ENCODE measurements around the gene SLC8B1. TPM values are rescaled to one million over a fixed set of nuclear protein-coding genes. Genes with fewer than 3 reads are reported as not detected.

SLC8B1 gene
- total RNA-seq, 6 experiments from 2014 or later, result 12.6 to 32.7 (median 21.5) TPM

DNA sequence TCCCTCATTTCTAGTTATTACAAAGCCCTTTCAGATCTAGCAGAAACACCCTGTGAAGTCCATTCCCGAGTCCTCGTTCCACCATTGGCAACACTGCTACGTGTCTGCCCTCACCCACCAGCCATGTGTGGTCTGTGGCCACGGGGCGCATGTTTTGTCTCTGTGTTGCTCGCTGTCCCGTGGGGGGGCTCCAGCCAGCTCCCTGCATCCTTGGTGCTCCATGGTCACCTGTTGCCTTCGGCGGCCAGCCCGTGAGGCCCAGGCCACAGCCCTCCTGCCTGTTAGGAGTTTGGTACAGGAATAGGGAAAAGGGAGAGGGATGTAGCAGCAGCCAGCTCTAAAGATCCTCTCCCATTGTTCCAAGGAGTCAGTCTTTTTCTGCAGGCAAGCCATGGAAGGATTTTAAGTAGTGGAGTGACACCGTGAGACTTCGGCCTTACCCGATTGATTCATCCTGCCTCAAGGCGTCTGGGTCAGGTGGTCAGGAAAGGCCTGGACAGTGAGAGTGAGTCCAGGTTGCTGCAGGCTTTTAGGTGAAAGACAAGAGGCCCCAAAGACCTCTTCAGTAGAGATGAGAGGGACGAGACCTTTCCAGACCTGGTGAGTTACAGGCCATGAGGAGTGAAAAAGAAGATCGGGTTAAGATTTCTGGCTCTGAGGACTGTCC, 83.4 kb downstream of the SLC8B1 start:
- H3K27me3 ChIP-seq, result no peaks in the 10 kb centered on the region
- H3K27ac ChIP-seq, result no peak overlapping the region
- 86% methylated on average over 10 of the region's 16 CpGs for WGBS (ENCODE audit: insufficient coverage, low coverage, low lambda C conversion rate, missing lambda C conversion rate)
- H3K4me3 ChIP-seq, result no peak overlapping the region
- H3K9me3 ChIP-seq, result no peaks in the 10 kb centered on the region
- DNase-seq, result peak in 1 of 3 donors; percentile 45
- TF ChIP-seq, protein P1, sequence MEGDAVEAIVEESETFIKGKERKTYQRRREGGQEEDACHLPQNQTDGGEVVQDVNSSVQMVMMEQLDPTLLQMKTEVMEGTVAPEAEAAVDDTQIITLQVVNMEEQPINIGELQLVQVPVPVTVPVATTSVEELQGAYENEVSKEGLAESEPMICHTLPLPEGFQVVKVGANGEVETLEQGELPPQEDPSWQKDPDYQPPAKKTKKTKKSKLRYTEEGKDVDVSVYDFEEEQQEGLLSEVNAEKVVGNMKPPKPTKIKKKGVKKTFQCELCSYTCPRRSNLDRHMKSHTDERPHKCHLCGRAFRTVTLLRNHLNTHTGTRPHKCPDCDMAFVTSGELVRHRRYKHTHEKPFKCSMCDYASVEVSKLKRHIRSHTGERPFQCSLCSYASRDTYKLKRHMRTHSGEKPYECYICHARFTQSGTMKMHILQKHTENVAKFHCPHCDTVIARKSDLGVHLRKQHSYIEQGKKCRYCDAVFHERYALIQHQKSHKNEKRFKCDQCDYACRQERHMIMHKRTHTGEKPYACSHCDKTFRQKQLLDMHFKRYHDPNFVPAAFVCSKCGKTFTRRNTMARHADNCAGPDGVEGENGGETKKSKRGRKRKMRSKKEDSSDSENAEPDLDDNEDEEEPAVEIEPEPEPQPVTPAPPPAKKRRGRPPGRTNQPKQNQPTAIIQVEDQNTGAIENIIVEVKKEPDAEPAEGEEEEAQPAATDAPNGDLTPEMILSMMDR (IDR thresholded peaks at IDR 0.05), result no peak
- TF ChIP-seq POLR2A (IDR thresholded peaks at IDR 0.05), result no peak
- intact Hi-C loops (cut with DNase I), result no loop called here
- H3K36me3 ChIP-seq, result peaks cover 0 to 8% (median 2%) of the 10 kb centered on the region in 4 donors
- no peak for ATAC-seq
- peaks cover 0 to 15% (median 4%) of the 10 kb centered on the region in 4 donors for H3K4me1 ChIP-seq

DNA sequence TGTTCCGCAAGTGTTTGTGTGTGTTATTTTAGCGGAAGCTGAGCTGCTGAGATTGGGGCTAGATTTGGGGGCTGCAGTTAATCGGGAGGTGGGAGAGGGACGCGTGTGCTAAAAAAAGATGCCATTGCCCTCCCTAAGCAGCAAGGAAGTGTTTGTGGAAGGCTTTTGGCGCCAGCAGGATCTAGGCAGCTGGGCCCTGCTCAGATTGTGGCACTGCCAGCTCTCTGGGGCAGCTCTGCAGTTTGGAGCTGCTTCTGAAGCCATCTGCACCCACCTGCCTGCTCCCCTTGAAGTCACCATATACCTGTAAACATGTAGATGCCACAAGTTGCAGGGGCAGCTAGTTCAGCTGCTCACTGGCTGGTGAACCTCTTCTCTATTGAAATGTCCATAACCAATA, 84.9 kb downstream of the SLC8B1 start:
- intact Hi-C loops (cut with DNase I), result no loop called here
- Histone ChIP-seq H3K36me3 (peaks cover 0 to 8% (median 2%) of the 10 kb centered on the region in 4 donors), H3K27me3 (no peaks in the 10 kb centered on the region), H3K4me3 (no peak overlapping the region), H3K27ac (no peak overlapping the region), H3K4me1 (peaks cover 0 to 22% (median 11%) of the 10 kb centered on the region in 4 donors), H3K9me3 (no peaks in the 10 kb centered on the region)
- ATAC-seq, result no peak
- WGBS (ENCODE audit: insufficient coverage, low coverage, low lambda C conversion rate, missing lambda C conversion rate), result 97% methylated on average over 5 of the region's 6 CpGs
- no peak for DNase-seq
- no peak for TF ChIP-seq POLR2A (IDR thresholded peaks at IDR 0.05)
- TF ChIP-seq, protein P1 (IDR thresholded peaks at IDR 0.05), result no peak

DNA sequence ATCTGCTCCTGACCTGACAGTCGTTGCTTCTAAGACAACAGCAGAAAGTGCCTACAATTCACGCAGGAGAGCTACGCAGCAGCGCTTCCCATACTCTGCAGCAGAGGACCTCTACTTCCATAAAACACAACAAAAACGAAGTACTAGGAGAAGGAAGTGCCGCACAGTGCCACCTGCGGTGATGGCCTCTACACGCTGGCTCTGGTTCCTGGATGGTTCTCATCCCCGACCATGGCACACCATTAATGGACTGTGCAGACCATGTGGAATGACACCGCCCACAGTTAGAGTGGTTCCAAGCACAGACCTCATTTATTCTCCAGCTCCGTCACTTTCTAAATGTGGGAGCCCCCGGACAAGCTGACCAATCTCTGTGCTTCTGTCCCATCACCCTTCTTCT, 85.4 kb downstream of the SLC8B1 start:
- H3K36me3 ChIP-seq, result peaks cover 0 to 8% (median 2%) of the 10 kb centered on the region in 4 donors
- H3K27ac ChIP-seq, result no peak overlapping the region
- no peak for TF ChIP-seq POLR2A (IDR thresholded peaks at IDR 0.05)
- TF ChIP-seq, protein P1 (IDR thresholded peaks at IDR 0.05), result no peak
- ATAC-seq (no peak), DNase-seq (no peak)
- intact Hi-C loops (cut with DNase I), result no loop called here
- whole genome bisulfite sequencing (ENCODE audit: insufficient coverage, low coverage, low lambda C conversion rate, missing lambda C conversion rate), result 92% methylated on average over 7 of the region's 12 CpGs
- peaks cover 3 to 27% (median 14%) of the 10 kb centered on the region in 4 donors for H3K4me1 ChIP-seq
- H3K9me3 ChIP-seq, result no peaks in the 10 kb centered on the region
- no peaks in the 10 kb centered on the region for H3K27me3 ChIP-seq
- no peak overlapping the region for H3K4me3 ChIP-seq

DNA sequence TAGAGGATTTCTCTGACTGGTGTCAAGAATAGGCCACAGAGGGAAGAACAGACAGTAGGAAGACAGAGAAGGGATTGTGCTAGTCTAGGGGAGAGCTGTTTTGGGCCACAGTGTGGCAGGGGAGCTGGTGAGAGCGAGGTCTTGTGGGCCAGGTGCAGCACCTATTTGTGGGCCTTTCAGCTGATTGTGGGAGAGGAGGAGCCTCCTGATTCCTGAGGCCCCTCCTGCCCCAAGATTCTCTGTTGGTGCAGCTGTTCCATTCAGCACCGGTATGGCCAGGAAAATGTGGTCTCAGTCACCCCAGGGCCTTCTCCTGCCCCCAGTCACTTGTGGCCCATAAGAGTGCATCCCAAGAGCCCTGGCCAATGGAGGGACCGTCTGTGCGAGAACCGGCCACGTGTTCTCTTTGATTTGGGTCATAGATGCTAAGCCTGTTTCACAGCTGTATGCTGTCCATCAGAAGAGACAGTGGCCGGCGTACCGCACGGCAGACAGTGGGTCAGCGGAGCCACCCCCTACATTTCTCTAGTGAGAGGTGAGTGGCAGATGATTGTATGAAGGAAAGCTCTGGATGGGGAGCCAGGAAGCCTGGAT, 86.0 kb downstream of the SLC8B1 start:
- intact Hi-C loops (cut with DNase I), result no loop called here
- peak in 1 of 3 donors; percentile 5 for DNase-seq
- no peaks in the 10 kb centered on the region for H3K27me3 ChIP-seq
- H3K9me3 ChIP-seq, result no peaks in the 10 kb centered on the region
- no peak for TF ChIP-seq POLR2A (IDR thresholded peaks at IDR 0.05)
- TF ChIP-seq, protein P1 (IDR thresholded peaks at IDR 0.05), result no peak
- no peak overlapping the region for H3K27ac ChIP-seq
- peaks cover 0 to 8% (median 2%) of the 10 kb centered on the region in 4 donors for H3K36me3 ChIP-seq
- no peak for ATAC-seq
- H3K4me3 ChIP-seq, result no peak overlapping the region
- peaks cover 3 to 33% (median 17%) of the 10 kb centered on the region in 4 donors for H3K4me1 ChIP-seq
- WGBS (ENCODE audit: insufficient coverage, low coverage, low lambda C conversion rate, missing lambda C conversion rate), result 97% methylated on average over 5 of the region's 11 CpGs

Small RNAs within 50 kb of the gene (microRNA-seq; reads per million reads assigned to microRNA genes)
- gene MIR6762, result 0.58 to 0.64 reads per million in 2 donors

Small RNAs within 50 kb of the gene (small RNA-seq; reads per million reads assigned to genes)
- 0 reads per million in 2 experiments for gene MIR6762

Other genes with a start within 250 kb of the SLC8B1 start
- gene RASAL1, start 199.3 kb downstream of the SLC8B1 start, total RNA-seq, result under 1 TPM in 4 of 6 experiments, not detected in 2; 0.10 to 0.24 (median 0.15) TPM
- gene CFAP73, start 185.4 kb downstream of the SLC8B1 start, total RNA-seq, result under 1 TPM in 1 of 6 experiments, not detected in 5; 0.15 TPM
- 10 to 100 TPM; 22.8 to 43.8 (median 31.1) TPM for gene DDX54, start 149.6 kb downstream of the SLC8B1 start, total RNA-seq
- 10 to 100 TPM; 11.1 to 33.0 (median 22.3) TPM for gene RITA1, start 149.4 kb downstream of the SLC8B1 start, total RNA-seq
- gene TPCN1, start 113.6 kb downstream of the SLC8B1 start, total RNA-seq, result 10 to 100 TPM; 18.0 to 34.6 (median 28.3) TPM
- 10 to 100 TPM; 18.4 to 34.1 (median 28.8) TPM for gene PLBD2, start 23.5 kb upstream of the SLC8B1 start, total RNA-seq
- 100 to 1,000 TPM; 208 to 722 (median 309) TPM for gene SDS, start 68.8 kb upstream of the SLC8B1 start, total RNA-seq
- gene SDSL, start 87.3 kb upstream of the SLC8B1 start, total RNA-seq, result 10 to 100 TPM; 25.5 to 85.7 (median 32.3) TPM
- gene LHX5, start 136.8 kb upstream of the SLC8B1 start, total RNA-seq, result not detected

All from right lobe of liver (tissue), 6 donors.